Rectal smooth muscle tissue (tissue), 1 donor: ENCODE data around the gene KCNH5.

Experiments used
- H3K27ac ChIP-seq: one replicate; pipeline ENCODE4 v1.7.0; 2013; ENCODE audit warnings: low read depth, low read length, inconsistent platforms
- H3K27me3 ChIP-seq: one replicate; pipeline ENCODE4 v1.7.0; 2013; ENCODE audit warnings: low read length; ENCODE audit not compliant: control insufficient read depth, insufficient read depth
- H3K36me3 ChIP-seq: one replicate; pipeline ENCODE4 v1.7.0; 2013; ENCODE audit warnings: low read length; ENCODE audit not compliant: control insufficient read depth, insufficient read depth
- H3K4me1 ChIP-seq: one replicate; pipeline ENCODE4 v1.7.0; 2013; ENCODE audit warnings: low read length; ENCODE audit not compliant: control insufficient read depth, insufficient read depth
- H3K4me3 ChIP-seq: one replicate; pipeline ENCODE4 v1.7.0; 2013; ENCODE audit warnings: low read length
- H3K9ac ChIP-seq: one replicate; pipeline ENCODE4 v1.7.0; 2013; ENCODE audit warnings: low read length

Gene KCNH5

GRCh38 chr14:63045234-63045611, at the start of gene KCNH5:
Gene KCNH5, minus strand, starts transcription at chr14:63045458. Its CDS starts 272 bp downstream, at chr14:63045186.
- Histone ChIP-seq H3K27me3 (peaks cover 10% of the 10 kb centered on the region), H3K4me1 (no peaks in the 10 kb centered on the region), H3K9ac (no peak within 1 kb of the TSS), H3K4me3 (no peak within 1 kb of the TSS), H3K36me3 (no peaks in the 10 kb centered on the region), H3K27ac (no peak within 1 kb of the TSS)

DNA sequence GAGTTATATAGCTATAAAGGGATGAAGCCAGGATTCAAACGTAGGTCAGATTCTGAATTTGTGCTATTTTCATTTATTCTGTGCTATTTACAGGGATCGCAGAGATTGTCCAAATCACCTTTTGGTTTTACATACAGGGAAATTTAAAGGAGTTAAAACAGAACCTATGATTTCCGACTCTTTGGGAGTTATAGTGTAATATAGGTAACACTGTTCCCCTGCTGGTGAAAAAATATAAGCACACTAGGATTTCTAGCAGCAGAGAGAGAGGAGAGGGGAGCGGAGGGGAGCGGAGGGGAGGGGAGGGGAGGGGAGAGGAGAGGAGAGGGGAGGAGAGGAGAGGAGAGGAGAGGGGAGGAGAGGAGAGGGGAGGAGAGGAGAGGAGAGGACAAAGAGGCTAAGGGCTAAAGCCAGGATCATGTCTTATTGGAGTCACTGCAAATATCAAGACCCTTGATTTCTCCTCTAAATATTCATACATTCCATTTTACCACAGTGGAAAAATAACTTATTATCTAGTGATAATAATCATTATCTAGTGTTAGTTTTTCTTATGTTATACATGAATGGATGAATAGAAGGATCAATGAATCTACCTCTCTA, 46.2 kb upstream of the KCNH5 start:
- Histone ChIP-seq H3K9ac (no peak overlapping the region), H3K4me3 (no peak overlapping the region), H3K27me3 (no peaks in the 10 kb centered on the region), H3K27ac (no peak overlapping the region), H3K4me1 (no peaks in the 10 kb centered on the region), H3K36me3 (no peaks in the 10 kb centered on the region)

GRCh38 chr14:63088865-63089264, 43.6 kb upstream of the KCNH5 start:
- Histone ChIP-seq H3K36me3 (no peaks in the 10 kb centered on the region), H3K4me1 (no peaks in the 10 kb centered on the region), H3K27me3 (no peaks in the 10 kb centered on the region), H3K27ac (no peak overlapping the region), H3K4me3 (no peak overlapping the region), H3K9ac (no peak overlapping the region)

GRCh38 chr14:63078569-63078968, 33.3 kb upstream of the KCNH5 start:
- Histone ChIP-seq H3K4me3 (no peak overlapping the region), H3K27ac (no peak overlapping the region), H3K9ac (no peak overlapping the region), H3K4me1 (no peaks in the 10 kb centered on the region), H3K27me3 (no peaks in the 10 kb centered on the region), H3K36me3 (no peaks in the 10 kb centered on the region)

DNA sequence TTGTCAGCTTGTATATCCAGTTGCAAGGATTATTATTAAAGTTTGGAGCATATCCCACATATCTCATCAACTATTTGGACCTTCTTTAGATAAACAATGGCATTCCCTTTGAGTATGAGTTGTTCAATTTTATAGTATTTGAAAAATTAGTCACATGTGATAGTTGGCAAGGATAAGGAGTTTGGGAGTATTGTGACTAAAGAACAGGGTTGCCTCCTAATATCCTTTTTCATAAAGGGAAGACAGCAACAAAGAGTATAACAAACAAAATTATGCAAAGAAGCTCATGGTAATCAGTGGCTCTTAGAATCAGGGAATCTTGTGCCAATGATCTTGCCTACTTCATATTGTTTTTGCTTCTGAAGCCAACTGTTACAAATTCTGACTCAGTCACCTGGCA, 31.2 kb upstream of the KCNH5 start:
- Histone ChIP-seq H3K9ac (no peak overlapping the region), H3K4me1 (no peaks in the 10 kb centered on the region), H3K27me3 (no peaks in the 10 kb centered on the region), H3K4me3 (no peak overlapping the region), H3K27ac (no peak overlapping the region), H3K36me3 (no peaks in the 10 kb centered on the region)

DNA sequence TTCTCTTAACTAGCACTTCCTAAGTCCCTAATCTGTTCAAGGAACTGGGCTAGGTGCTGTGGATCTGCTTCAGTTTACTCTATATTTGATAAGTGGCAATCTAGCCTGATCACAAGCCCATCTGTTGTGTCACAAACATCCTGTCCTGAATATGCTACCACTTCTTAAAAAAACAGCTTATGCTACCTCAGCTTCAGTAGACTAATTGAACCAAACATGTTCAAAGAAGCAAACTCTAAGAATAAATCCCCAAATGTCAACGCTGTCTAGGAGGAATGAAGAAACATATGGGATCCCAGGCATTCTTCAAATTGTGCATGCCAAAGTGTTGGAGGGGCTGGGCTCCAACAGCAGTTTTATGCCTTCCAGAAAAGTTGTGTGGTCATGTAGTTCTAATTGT, 10.4 kb upstream of the KCNH5 start:
- Histone ChIP-seq H3K27ac (no peak overlapping the region), H3K9ac (no peak overlapping the region), H3K4me1 (no peaks in the 10 kb centered on the region), H3K27me3 (no peaks in the 10 kb centered on the region), H3K4me3 (no peak overlapping the region), H3K36me3 (no peaks in the 10 kb centered on the region)

DNA sequence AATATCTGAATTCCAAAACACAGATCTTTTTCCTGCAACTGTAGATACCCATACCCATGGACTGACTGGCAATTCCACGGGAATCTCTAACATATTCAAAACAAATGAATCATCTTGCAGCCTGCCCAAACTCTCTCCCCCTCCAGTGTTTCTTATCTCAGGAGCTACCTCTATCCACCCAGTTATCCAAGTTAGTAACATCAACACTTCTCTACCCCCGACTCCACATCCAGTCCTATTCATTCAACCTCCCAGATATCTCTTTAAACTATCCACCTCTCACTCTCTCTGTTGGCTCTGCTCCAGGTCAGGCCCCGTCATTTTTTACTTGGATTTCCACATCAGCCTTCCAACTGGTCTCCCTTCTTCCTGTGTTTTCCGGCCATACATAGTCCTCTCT, 6.7 kb upstream of the KCNH5 start:
- Histone ChIP-seq H3K27ac (no peak overlapping the region), H3K4me3 (no peak overlapping the region), H3K36me3 (no peaks in the 10 kb centered on the region), H3K27me3 (peaks cover 2% of the 10 kb centered on the region), H3K4me1 (no peaks in the 10 kb centered on the region), H3K9ac (no peak overlapping the region)

- Histone ChIP-seq H3K27ac (no peak overlapping the region), H3K9ac (no peak overlapping the region), H3K27me3 (peaks cover 6% of the 10 kb centered on the region), H3K4me1 (no peaks in the 10 kb centered on the region), H3K4me3 (no peak overlapping the region), H3K36me3 (no peaks in the 10 kb centered on the region)
These were observed 6.0 kb upstream of the KCNH5 start for GRCh38 chr14:63051301-63051700.

DNA sequence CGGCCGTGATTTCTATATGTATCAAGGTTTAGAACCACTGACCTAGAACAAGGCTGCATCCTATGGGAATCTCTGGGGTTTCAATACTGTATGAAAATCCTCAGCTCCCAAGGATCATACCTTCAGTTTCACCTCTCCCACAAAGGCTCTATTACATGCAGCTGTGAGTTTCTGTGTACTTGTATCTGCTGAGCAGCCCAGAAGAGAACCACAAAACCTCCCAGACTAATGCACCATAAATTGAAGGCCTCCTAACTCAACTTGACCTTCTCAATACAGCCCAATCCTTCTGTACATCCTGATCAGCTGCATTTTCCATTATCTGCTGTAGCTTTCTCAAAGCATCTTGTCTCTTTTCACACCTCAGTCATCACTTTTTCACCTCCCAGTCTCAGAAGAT, 5.4 kb upstream of the KCNH5 start:
- Histone ChIP-seq H3K27ac (no peak overlapping the region), H3K4me3 (no peak overlapping the region), H3K4me1 (no peaks in the 10 kb centered on the region)

DNA sequence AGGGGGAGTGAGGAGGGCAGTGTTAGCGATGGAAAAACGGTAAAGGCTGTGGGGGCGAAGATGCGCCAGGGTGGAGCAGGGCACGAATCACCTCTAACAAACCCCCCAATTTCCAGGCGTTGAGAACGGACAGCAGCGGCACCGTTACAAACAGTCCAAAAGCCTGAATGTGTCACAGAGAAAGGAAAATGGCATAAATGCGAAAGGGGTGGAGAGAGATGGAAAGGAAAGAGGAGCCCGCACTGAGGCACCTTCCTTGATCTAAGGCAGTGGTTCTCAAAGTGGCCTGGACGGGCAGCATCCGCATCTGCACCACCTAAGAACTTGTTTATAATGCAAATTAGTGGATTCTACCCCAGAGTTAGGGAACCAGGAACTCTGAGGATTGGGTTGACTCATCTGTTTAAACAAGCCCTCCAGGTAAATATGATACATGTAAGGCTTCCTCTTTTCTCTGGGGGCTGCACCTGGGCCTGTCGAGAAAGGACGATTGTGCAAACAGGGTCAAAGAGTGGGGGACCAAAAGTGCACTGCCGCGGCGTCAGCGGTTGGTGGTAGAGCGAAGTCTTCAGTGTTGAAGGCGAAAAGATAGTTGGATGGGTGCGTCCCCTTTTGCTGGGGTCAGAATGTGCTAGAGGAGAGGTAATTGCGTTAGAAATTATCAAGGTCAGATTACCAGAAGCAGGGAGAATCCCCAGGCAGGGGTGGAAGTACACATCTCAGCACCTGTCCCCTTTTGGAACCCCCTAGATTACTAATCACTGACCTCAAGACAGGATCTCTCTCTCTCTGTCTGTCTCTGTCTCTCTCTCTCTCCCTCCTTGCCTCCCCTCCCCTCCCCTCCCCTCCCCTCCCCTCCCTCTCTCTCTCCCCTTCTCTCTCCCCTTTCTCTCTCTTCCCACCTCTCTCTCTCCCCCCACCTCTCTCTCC, 1.3 kb upstream of the KCNH5 start:
- Histone ChIP-seq H3K4me1 (no peaks in the 10 kb centered on the region), H3K4me3 (no peak overlapping the region), H3K9ac (no peak overlapping the region), H3K27ac (no peak overlapping the region), H3K27me3 (peaks cover 10% of the 10 kb centered on the region), H3K36me3 (no peaks in the 10 kb centered on the region)

More for the DNA sequence above, 5.4 kb upstream of the KCNH5 start:
- H3K9ac ChIP-seq = no peak overlapping the region
- no peaks in the 10 kb centered on the region for H3K36me3 ChIP-seq
- peaks cover 10% of the 10 kb centered on the region for H3K27me3 ChIP-seq

- H3K27ac ChIP-seq = no peak overlapping the region
- H3K36me3 ChIP-seq = no peaks in the 10 kb centered on the region
- peaks cover 10% of the 10 kb centered on the region for H3K27me3 ChIP-seq
- H3K4me3 ChIP-seq = no peak overlapping the region
- H3K9ac ChIP-seq = no peak overlapping the region
- H3K4me1 ChIP-seq = no peaks in the 10 kb centered on the region
These were observed 508 bp upstream of the KCNH5 start for GRCh38 chr14:63045612-63046320.

DNA sequence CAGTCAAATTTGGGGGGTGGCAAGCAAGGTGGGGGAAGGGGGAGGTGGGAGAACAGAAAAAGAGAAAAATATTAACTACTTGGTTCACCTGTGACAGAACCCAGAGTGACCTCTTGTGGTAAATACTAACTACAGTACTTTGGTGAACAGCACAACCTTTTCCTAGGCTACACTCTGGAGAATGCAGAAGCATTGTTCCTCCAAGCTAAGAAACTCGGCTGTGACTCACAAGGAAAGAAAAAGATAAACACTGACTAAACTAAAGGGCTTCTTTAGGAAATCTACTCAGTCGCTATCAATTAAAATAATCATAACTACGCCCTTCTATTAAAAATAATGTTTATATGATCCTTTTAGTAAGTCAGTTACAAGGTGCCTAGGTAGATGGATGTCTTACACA, 5.4 kb downstream of the KCNH5 start:
- Histone ChIP-seq H3K4me1 (no peaks in the 10 kb centered on the region), H3K4me3 (no peak overlapping the region), H3K9ac (no peak overlapping the region), H3K27ac (no peak overlapping the region), H3K36me3 (no peaks in the 10 kb centered on the region), H3K27me3 (no peaks in the 10 kb centered on the region)
